Sigmoid colon (tissue), 7 donors: ENCODE data around the gene GSTCD. TPM values are rescaled to one million over a fixed set of nuclear protein-coding genes. Genes with fewer than 3 reads are reported as not detected.

ENCODE experiments used
- DNase-seq: peaks from one replicate; pipeline ENCODE4 v3.0.0-alpha.2; 2019
- H3K27ac ChIP-seq, 4 donors: fragments of 200-600 bp; sonication (generic); one replicate each; pipeline ENCODE4 v1.5.1; 2016 to 2019; ENCODE audit warnings: mild to moderate bottlenecking in 1 of 4
- H3K27me3 ChIP-seq, 3 donors: fragments of 200-600 bp; sonication (generic); one replicate each; pipeline ENCODE4 v1.5.1; 2019; ENCODE audit warnings: mild to moderate bottlenecking in 1 of 3
- H3K36me3 ChIP-seq, 4 donors: fragments of 200-600 bp; sonication (generic); one replicate each; pipeline ENCODE4 v1.5.1; 2016 to 2019
- H3K4me1 ChIP-seq, 4 donors: fragments of 200-600 bp; sonication (generic); one replicate each; pipeline ENCODE4 v1.5.1; 2017 to 2019
- H3K4me3 ChIP-seq, 4 donors: fragments of 200-600 bp; sonication (generic); one replicate each; pipeline ENCODE4 v1.5.1; 2017 to 2019; ENCODE audit warnings: mild to moderate bottlenecking in 2 of 4, moderate library complexity in 1 of 4
- H3K9me3 ChIP-seq, 4 donors: fragments of 200-600 bp in 3 of 4; sonication (generic) in 3 of 4; one replicate each; pipeline versions ENCODE4 v1.5.1 to v1.6.1; 2013 to 2019
- EP300 ChIP-seq, 4 donors: sonication (generic); formaldehyde crosslinking; IDR thresholded peaks; one replicate each; pipeline ENCODE4 v1.6.1; 2017; ENCODE audit warnings: antibody characterized with exemption in 4 of 4
- POLR2A ChIP-seq, 2 donors: fragments of 450-650 bp; IDR thresholded peaks; one replicate each; pipeline ENCODE4 v1.6.1; 2016; ENCODE audit warnings: antibody characterized with exemption in 2 of 2, mild to moderate bottlenecking in 2 of 2, moderate library complexity in 2 of 2
- POLR2AphosphoS5 ChIP-seq, 4 donors: sonication (generic); formaldehyde crosslinking; IDR thresholded peaks; one replicate each; pipeline ENCODE4 v1.6.1; 2017; ENCODE audit warnings: antibody characterized with exemption in 4 of 4
- WGBS, 2 donors: extraction: QIAGEN DNeasy Blood & Tissue Kit; methylation state at CpG; one replicate each; pipeline ENCODE4 v1.1.7; 2013; 5-methylcytosine and 5-hydroxymethylcytosine counted together
- intact Hi-C: fragments of 100-400 bp; cut with DNase I; formaldehyde crosslinking; loops from one replicate; pipeline ENCODE4 v1.15.1; 2023
- polyA plus RNA-seq, 3 donors: library from polyadenylated mRNA; stranded (reverse); fragments of 200-250 nt; gene quantifications; one replicate each; pipeline ENCODE4 v1.2.3, GENCODE V29; 2013
- total RNA-seq, 4 donors: library from RNA; depleted of rRNA; stranded (reverse); fragments of >200 nt; gene quantifications; one replicate each; pipeline ENCODE4 v1.1.0, GENCODE V29; 2016
- TF ChIP-seq, protein P1 (sequence below), 4 experiments: fragments of 450-650 bp in 3 of 4; fragments of 200-600 bp in 1 of 4; IDR thresholded peaks; one replicate each; pipeline ENCODE4 v1.5.1; 2016 to 2019; ENCODE audit warnings: antibody characterized with exemption in 4 of 4, mild to moderate bottlenecking in 3 of 4, moderate library complexity in 2 of 4
- donor health status: healthy with polysubstance abuse.
- donor health status: Bipolar disorder and iron deficiency.
- donor health status: healthy.

GSTCD gene
- total and polyA plus RNA-seq, 7 donors: 1.8 to 16.4 (median 5.8) TPM

DNA sequence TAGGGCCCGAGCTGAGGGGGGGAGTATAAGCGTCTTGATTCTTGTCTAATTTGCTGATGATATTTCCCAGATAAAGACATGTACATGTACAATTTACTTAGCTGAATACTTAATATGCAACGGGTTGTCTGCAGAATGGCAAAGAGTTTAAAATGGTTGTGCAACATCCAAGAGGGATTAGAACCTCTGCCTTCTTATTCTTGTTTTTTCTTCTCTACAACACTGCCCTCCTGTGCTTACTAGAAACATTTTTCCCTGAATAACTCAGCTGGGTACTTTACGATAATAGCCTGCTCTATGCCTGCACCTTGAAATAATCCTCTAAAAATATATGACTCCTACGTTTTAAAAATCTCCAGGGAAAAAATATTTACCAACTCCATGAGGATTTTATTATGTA lies 41.9 kb upstream of the GSTCD start:
- WGBS, 2 donors: 60 to 64% methylated on average over 5 of the region's 5 CpGs
- no peaks in the 10 kb centered on the region for H3K36me3 ChIP-seq

GRCh38 chr4:105670684-105671083 lies 37.9 kb upstream of the GSTCD start:
- Histone ChIP-seq H3K9me3 (no peaks in the 10 kb centered on the region), H3K4me3 (no peak overlapping the region), H3K36me3 (no peaks in the 10 kb centered on the region), H3K27ac (no peak overlapping the region), H3K27me3 (no peaks in the 10 kb centered on the region), H3K4me1 (no peaks in the 10 kb centered on the region)
- DNase-seq: no peak
- intact Hi-C loops: no loop called here
- no peak for TF ChIP-seq EP300 (IDR thresholded peaks at IDR 0.05)
- TF ChIP-seq POLR2AphosphoS5 (IDR thresholded peaks at IDR 0.05): no peak
- TF ChIP-seq, protein P1, sequence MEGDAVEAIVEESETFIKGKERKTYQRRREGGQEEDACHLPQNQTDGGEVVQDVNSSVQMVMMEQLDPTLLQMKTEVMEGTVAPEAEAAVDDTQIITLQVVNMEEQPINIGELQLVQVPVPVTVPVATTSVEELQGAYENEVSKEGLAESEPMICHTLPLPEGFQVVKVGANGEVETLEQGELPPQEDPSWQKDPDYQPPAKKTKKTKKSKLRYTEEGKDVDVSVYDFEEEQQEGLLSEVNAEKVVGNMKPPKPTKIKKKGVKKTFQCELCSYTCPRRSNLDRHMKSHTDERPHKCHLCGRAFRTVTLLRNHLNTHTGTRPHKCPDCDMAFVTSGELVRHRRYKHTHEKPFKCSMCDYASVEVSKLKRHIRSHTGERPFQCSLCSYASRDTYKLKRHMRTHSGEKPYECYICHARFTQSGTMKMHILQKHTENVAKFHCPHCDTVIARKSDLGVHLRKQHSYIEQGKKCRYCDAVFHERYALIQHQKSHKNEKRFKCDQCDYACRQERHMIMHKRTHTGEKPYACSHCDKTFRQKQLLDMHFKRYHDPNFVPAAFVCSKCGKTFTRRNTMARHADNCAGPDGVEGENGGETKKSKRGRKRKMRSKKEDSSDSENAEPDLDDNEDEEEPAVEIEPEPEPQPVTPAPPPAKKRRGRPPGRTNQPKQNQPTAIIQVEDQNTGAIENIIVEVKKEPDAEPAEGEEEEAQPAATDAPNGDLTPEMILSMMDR (IDR thresholded peaks at IDR 0.05): no peak
- no peak for TF ChIP-seq POLR2A (IDR thresholded peaks at IDR 0.05)

More for the DNA sequence above, 41.9 kb upstream of the GSTCD start:
- H3K27ac ChIP-seq: no peak overlapping the region
- no peak for TF ChIP-seq EP300 (IDR thresholded peaks at IDR 0.05)
- no peak for TF ChIP-seq POLR2AphosphoS5 (IDR thresholded peaks at IDR 0.05)
- TF ChIP-seq POLR2A (IDR thresholded peaks at IDR 0.05): no peak
- TF ChIP-seq, protein P1 (IDR thresholded peaks at IDR 0.05): no peak
- H3K4me3 ChIP-seq: no peak overlapping the region
- no peak for DNase-seq
- no peaks in the 10 kb centered on the region for H3K9me3 ChIP-seq
- H3K27me3 ChIP-seq: no peaks in the 10 kb centered on the region
- intact Hi-C loops: loop anchor here (10.0 kb wide), 1 partner anchor 142 kb away; no protein-coding TSS in a partner anchor
- H3K4me1 ChIP-seq: no peaks in the 10 kb centered on the region

GRCh38 chr4:105671301-105671700 lies 37.3 kb upstream of the GSTCD start:
- Histone ChIP-seq H3K4me3 (no peak overlapping the region), H3K9me3 (no peaks in the 10 kb centered on the region), H3K27me3 (no peaks in the 10 kb centered on the region), H3K4me1 (no peaks in the 10 kb centered on the region), H3K27ac (no peak overlapping the region), H3K36me3 (no peaks in the 10 kb centered on the region)
- intact Hi-C loops: no loop called here
- WGBS, 2 donors: 78 to 89% methylated on average over 2 of the region's 2 CpGs
- DNase-seq: no peak
- TF ChIP-seq, protein P1 (IDR thresholded peaks at IDR 0.05): no peak
- TF ChIP-seq EP300 (IDR thresholded peaks at IDR 0.05): no peak
- no peak for TF ChIP-seq POLR2A (IDR thresholded peaks at IDR 0.05)
- TF ChIP-seq POLR2AphosphoS5 (IDR thresholded peaks at IDR 0.05): no peak

GRCh38 chr4:105674011-105674410 lies 34.6 kb upstream of the GSTCD start:
- Histone ChIP-seq H3K4me3 (no peak overlapping the region), H3K27ac (no peak overlapping the region), H3K4me1 (no peaks in the 10 kb centered on the region), H3K9me3 (no peaks in the 10 kb centered on the region), H3K27me3 (no peaks in the 10 kb centered on the region), H3K36me3 (no peaks in the 10 kb centered on the region)
- TF ChIP-seq POLR2AphosphoS5 (IDR thresholded peaks at IDR 0.05): no peak
- TF ChIP-seq, protein P1 (IDR thresholded peaks at IDR 0.05): no peak
- TF ChIP-seq POLR2A (IDR thresholded peaks at IDR 0.05): no peak
- no peak for TF ChIP-seq EP300 (IDR thresholded peaks at IDR 0.05)
- intact Hi-C loops: no loop called here
- no peak for DNase-seq
- 68 to 84% methylated on average over 1 of the region's 1 CpG for WGBS, 2 donors

DNA sequence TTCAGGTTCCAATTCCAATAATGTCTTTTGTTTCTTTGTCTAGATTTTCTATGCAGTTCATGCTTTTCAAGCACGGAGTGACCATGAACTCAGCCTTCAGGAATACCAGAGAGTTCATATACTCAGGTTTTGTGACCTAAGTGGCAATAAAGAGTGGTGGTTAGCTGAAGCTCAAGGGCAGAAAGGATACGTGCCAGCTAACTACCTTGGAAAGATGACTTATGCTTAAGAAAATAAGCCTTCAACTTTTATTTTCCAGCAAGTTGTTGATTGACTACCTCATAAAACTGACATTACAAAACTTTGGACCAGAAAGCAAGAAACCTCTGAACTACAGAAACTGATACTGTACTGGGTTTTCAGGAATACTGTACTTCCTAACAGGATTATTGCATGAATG lies 30.9 kb upstream of the GSTCD start:
- H3K36me3 ChIP-seq: peaks cover 0 to 12% (median 2%) of the 10 kb centered on the region in 4 donors
- H3K9me3 ChIP-seq: no peaks in the 10 kb centered on the region
- H3K27ac ChIP-seq: no peak overlapping the region
- intact Hi-C loops: no loop called here
- TF ChIP-seq POLR2AphosphoS5 (IDR thresholded peaks at IDR 0.05) (no peak), EP300 (IDR thresholded peaks at IDR 0.05) (no peak), POLR2A (IDR thresholded peaks at IDR 0.05) (no peak)
- TF ChIP-seq, protein P1 (IDR thresholded peaks at IDR 0.05): no peak
- 14 to 60% methylated on average over 2 of the region's 2 CpGs for WGBS, 2 donors
- DNase-seq: no peak
- H3K4me1 ChIP-seq: no peaks in the 10 kb centered on the region
- no peak overlapping the region for H3K4me3 ChIP-seq
- H3K27me3 ChIP-seq: no peaks in the 10 kb centered on the region
